Stimulated activated CD8-positive, alpha-beta memory T cell treated with anti-CD3 and anti-CD28 coated beads, Interleukin-12 subunit alpha, Interleukin-12 subunit beta, amount 100 ng/mL, for 4 hours (primary cell): Measurements from ENCODE around the gene DCAF8.

Source experiments
- DNase-seq: peaks from one replicate; pipeline ENCODE4 v3.0.0-alpha.2; 2020; ENCODE audit warnings: low read depth

Gene DCAF8

GRCh38 chr1:160204526-160205241 lies 57.7 kb downstream of the DCAF8 start:
- DNase-seq = no peak

GRCh38 chr1:160200786-160201185 lies 61.6 kb downstream of the DCAF8 start:
- no peak for DNase-seq

- no peak for DNase-seq
Observed at GRCh38 chr1:160197231-160197630, 65.1 kb downstream of the DCAF8 start.

GRCh38 chr1:160196143-160196542 lies 66.2 kb downstream of the DCAF8 start:
- DNase-seq = no peak

- DNase-seq = no peak
Observed at GRCh38 chr1:160194737-160195059, 67.7 kb downstream of the DCAF8 start.

- no peak for DNase-seq
Observed at GRCh38 chr1:160193832-160194736, 68.3 kb downstream of the DCAF8 start.

GRCh38 chr1:160193091-160193819 lies 69.1 kb downstream of the DCAF8 start:
- DNase-seq = peak; percentile 52

- no peak for DNase-seq
Observed at GRCh38 chr1:160192234-160192633, 70.1 kb downstream of the DCAF8 start.

GRCh38 chr1:160191756-160192155 lies 70.6 kb downstream of the DCAF8 start:
- DNase-seq = no peak

GRCh38 chr1:160189649-160190625 lies 72.4 kb downstream of the DCAF8 start, which contains the start of gene CASQ1:
Gene CASQ1, plus strand, starts transcription at chr1:160190575. Its CDS starts 177 bp downstream, at chr1:160190752.
- DNase-seq = no peak

GRCh38 chr1:160188341-160188740 lies 74.0 kb downstream of the DCAF8 start:
- no peak for DNase-seq

- DNase-seq = no peak
Observed at GRCh38 chr1:160187407-160187806, 74.9 kb downstream of the DCAF8 start.

GRCh38 chr1:160186729-160187128 lies 75.6 kb downstream of the DCAF8 start:
- DNase-seq = no peak

GRCh38 chr1:160186246-160186645 lies 76.1 kb downstream of the DCAF8 start:
- DNase-seq = no peak

GRCh38 chr1:160179336-160179735 lies 83.0 kb downstream of the DCAF8 start:
- no peak for DNase-seq

GRCh38 chr1:160178731-160179130 lies 83.6 kb downstream of the DCAF8 start:
- DNase-seq = no peak

- no peak for DNase-seq
Observed at GRCh38 chr1:160177667-160178066, 84.7 kb downstream of the DCAF8 start.

GRCh38 chr1:160177231-160177630 lies 85.1 kb downstream of the DCAF8 start:
- DNase-seq = no peak

GRCh38 chr1:160171980-160172379 lies 90.4 kb downstream of the DCAF8 start:
- DNase-seq = no peak

- no peak for DNase-seq
Observed at GRCh38 chr1:160171354-160171753, 91.0 kb downstream of the DCAF8 start.
